Measurements from ENCODE around the gene CLCN6.

CLCN6 gene, protein sequence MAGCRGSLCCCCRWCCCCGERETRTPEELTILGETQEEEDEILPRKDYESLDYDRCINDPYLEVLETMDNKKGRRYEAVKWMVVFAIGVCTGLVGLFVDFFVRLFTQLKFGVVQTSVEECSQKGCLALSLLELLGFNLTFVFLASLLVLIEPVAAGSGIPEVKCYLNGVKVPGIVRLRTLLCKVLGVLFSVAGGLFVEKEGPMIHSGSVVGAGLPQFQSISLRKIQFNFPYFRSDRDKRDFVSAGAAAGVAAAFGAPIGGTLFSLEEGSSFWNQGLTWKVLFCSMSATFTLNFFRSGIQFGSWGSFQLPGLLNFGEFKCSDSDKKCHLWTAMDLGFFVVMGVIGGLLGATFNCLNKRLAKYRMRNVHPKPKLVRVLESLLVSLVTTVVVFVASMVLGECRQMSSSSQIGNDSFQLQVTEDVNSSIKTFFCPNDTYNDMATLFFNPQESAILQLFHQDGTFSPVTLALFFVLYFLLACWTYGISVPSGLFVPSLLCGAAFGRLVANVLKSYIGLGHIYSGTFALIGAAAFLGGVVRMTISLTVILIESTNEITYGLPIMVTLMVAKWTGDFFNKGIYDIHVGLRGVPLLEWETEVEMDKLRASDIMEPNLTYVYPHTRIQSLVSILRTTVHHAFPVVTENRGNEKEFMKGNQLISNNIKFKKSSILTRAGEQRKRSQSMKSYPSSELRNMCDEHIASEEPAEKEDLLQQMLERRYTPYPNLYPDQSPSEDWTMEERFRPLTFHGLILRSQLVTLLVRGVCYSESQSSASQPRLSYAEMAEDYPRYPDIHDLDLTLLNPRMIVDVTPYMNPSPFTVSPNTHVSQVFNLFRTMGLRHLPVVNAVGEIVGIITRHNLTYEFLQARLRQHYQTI

DNA sequence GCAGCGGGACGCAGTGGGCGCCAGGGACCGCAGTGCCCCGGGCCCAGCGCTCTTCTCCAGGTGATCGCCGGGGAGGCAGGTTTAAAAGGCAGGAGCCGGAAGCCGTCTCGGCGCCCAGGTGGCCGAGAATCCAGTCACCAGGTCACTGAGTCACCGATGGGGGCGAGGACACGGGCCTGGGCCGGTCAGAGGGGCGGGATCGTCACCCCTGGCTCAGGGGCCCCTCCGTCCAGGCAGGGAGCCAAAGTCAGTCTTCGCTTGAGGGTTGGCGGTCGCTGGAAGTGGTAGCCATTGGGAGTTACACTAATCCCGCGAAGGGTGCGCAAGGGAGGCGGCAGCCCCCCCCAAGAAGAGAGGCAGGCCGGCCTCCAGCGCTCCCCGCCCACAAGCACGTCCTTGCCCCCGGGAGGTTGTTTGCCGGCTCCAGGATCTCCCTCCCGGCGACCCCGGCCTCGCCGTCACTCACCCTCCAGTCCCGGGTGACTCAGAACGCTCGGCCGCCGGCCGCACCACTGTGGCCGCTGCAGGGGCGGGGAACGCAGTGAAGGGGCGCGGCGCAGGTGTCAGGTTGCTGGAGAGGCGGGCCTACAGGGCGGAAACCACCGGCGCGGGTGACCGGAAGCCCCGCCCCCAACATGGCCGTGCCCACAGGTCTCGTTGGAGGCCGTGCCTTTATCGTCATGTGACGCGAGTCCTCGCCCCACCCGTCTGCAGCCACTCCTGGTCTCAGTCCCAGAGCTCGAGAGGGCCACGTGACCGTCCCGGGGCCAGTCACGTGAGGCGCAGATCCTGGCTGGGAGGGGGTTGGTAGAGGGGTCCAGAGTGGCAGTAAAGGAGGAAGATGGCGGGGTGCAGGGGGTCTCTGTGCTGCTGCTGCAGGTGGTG, at the start of gene CLCN6, which contains the start of gene MTHFR:
TSS of gene CLCN6 (plus strand) at position 770 of the 885 bp plus-strand sequence. CDS start at position 842, 72 bp downstream.
TSS of gene MTHFR (minus strand) at position 543 of the 885 bp plus-strand sequence. CDS start 2,848 bp downstream, outside the sequence.
- DNase-seq = peak; percentile 85 to 92

DNA sequence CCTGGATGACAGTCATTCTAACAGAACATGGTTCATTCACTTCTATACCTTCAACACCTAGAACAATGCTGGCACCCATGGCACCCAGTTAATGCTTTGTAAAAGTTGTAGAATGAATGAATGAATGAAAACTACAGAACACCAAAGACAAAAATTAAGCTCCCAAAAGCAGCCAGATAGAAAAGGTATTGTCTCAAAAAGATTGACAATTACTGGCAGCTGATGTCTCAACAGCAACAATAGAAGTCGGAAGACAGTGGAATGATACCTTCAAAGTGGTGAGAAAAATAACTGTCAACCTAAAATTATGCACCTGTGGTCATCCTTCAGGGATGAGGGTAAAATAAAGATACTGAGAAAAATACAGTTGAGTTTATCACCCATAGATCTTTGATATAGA, 48.9 kb upstream of the CLCN6 start:
- no peak for DNase-seq

DNA sequence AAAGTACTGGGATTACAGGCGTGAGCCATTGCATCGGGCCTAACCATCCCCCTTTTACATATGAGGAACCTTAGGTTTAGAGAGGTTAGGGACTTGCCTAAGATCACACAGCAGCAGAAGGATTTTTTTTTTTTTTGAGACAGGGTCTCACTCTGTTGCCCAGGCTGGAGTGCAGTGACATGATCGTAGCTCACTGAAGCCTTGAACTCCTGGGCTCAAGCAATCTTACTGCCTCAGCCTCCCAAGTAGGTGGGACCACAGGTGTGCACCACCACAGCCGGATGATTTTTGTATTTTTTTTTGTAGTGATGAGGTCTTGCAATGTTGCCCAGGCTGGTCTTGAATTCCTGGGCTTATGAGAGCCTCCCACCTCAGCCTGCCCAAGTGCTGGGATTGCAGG, 46.2 kb upstream of the CLCN6 start:
- no peak for DNase-seq

DNA sequence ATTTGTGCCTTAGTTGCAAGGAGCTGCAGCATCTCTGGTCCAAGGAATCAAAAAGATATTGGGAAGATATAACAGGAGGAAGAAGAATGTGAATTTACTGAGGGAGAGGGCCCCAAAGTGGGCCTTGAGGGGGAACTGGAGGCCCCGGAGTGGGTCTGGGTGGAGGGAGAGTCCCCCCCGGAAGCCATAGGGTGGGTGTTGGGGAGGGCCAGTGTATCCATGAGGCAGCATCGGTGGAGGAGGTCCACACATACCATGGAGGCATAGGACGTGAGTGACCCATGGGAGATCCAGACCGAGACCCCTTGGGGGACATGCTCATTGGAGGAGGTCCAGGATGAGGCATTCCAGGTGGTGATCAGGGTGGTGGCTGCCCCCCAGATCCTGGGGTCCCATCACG, 44.7 kb upstream of the CLCN6 start:
- no peak for DNase-seq

DNA sequence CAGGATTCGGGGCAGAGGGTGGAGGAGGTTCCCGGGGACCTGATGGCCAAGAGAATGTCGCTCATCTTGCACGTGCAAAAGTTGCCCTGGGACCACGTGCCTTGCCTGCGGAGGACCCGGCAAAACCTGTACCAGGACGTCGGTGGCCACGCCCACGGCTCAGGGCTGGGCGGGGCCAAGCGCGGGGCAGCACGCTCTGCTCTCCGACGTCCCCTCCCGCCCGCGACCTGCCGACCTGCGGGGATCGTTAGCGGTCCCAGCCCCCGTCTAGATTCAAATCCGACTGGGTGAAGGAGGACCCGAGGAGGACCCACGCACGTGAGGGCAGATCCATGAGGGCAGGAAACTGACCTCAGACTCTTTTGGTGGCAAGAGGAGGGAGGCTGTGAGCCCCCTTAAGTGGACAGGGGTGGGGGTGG, 44.0 kb upstream of the CLCN6 start, which contains the start of gene C1orf167:
TSS of gene C1orf167 (plus strand) at position 206 of the 419 bp plus-strand sequence. CDS start 2,208 bp downstream, outside the sequence.
- no peak for DNase-seq

DNA sequence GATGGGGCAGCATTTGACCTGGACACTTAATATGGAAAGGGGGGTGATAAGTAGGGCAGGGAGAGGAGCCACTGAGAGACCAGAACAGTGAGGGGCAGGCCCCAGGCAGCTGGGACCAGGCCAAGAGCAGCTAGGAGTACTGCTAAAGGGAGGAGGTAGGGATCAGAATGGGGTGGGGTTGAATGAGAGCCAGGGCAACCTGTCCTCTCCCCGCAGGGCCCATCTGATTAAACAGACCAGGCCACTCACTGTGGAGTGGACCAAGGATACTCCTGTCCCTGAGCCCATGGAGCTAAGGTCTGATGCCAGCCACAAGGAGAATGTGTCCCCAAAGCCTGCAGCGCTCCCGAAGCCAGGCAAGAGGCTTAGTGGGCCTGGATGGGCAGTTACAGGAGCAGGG, 41.9 kb upstream of the CLCN6 start:
- DNase-seq = no peak

DNA sequence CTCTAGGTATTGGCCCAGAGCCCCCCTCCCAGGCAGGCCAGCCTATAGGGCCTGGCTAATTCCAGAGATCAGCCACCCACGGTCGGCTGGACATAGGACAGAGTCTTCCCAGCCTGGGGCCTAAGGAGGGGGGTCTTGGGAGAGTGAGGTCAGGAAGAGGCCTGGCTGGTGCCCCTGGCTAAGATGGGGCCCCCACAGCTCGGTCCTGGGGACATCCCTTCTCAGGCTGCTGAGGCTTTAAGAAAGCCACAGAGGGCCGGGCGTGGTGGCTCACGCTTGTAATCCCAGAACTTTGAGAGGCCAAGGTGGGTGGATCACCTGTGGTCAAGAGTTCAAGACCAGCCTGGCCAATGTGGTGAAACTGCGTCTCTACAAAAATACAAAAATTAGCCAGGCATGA, 41.5 kb upstream of the CLCN6 start:
- no peak for DNase-seq

DNA sequence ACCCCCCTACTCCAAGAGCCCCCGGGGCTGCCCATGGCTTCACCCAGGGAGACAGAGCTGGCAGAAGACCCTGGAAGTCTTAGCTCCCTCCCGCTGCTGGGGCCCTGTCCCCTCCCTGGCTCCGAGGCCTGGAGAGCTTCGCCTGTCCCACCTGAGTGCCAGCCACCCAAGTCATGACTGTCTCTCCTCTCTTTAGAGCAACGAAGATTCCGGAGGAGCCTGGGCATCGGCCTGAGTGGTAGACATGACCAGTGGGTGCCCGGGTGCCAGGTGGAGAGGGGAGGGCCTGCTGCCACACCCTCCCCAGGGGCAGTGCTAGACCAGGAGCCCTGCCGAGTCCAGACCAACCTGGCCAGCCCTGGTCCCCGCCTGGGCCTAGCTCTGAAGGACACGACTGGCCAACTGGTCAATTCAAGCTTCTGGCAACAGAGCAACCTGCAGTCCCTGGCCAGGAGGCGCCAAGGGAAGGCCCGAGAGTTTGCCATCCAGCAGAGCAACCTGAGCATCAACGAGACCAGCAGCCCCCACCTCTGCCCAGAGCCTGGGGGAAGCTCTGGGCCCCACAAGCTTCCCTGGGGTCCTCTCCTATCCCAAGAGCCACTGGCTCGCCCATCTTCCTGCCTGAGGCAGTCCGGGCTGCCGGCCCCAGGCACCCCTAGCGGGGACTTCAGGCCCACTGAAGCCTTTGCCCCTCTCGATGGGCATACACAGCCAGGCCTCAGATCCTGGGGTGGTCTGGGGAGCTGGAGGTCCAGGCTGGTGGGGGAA, 40.1 kb upstream of the CLCN6 start:
- no peak for DNase-seq

DNA sequence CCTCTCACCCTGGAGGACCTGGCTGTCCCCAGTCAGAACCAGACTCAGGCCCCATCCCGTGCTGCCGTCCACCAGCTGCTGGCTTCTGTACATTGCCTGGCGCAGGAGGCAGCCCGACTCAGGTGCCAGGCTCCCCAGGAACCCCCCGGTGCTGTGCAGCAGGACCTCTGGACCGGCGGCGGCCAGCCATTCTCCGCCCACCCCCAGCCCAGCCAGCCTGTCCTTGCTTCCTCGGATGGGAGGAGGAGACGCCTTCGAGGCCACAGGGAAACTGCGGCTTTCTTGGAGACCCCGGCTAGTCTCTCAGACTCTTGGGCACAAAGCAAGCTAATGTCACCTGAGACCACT, 39.6 kb upstream of the CLCN6 start:
- no peak for DNase-seq

DNA sequence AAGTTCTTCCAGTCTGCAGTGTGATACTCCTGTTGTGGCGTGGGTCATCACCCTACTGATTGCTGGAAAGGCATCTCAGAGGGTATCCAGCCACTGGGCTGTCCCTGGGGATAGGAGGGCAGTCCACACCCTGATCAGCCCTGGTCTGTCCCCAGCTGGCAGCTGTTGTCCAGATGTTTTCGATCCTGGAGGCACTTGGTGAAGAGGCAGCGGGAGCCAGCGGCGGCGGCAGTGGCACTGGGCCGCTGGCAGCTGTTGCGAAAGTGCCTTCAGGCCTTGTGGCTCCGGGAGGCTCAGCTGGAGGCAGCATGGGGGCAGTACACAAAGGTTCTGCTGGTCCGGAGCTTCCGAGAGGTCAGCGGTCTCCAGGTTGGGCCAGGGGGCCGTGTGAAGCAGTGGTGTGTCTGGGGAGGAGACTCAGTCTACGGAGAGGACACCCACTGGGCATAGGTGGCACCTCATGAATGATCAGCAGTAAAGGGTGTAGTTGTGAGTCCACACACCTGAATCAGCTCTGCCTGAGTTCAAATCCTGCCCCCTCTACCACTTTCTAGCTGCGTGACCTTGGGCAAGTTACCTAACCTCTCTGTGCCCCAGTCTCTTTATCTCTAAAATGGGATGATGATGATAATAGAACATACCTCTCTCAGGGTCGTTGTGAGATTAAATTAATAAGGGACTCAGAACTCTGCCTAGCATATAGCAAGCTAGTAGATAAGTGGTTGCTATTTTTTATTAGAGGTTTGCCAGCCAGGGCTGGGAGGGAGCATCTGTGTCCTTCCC, 37.9 kb upstream of the CLCN6 start:
- DNase-seq = no peak

DNA sequence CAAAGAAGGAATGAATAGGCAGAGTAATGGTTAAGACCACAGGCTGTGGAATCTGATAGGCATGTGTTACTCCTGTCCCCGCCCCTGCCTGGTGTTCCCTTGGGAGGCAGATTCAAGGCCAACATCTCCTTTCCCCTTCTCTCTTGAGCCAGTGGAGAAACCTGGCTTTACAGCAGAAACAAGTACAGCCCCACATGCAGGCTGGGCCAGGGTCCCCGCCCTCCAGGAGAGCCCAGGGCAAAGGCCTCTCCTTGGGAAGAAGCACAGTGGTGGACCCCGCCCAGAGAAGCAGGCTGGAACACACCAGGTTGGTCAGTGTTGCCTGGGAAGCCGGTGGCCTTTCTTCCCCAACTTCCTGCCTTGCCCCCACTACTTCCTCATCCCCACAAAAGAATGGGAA, 37.2 kb upstream of the CLCN6 start:
- no peak for DNase-seq

DNA sequence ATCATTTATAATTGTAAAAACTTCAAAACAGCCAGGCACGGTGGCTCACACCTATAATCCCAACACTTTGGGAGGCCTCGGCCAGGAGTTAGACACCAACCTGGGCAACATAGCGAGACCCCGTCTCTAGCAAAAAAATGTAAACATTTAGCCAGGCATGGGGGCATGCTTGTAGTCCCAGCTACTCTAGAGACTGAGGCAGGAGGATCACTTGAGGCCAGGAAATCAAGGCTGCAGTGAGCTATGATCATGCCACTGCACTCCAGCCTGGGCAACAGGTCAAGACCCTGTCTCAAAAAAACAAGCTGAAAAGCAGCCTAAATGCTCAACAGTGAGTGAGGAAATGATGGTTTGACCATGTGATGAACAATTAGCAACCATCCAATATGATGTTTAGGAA, 36.7 kb upstream of the CLCN6 start:
- no peak for DNase-seq

DNA sequence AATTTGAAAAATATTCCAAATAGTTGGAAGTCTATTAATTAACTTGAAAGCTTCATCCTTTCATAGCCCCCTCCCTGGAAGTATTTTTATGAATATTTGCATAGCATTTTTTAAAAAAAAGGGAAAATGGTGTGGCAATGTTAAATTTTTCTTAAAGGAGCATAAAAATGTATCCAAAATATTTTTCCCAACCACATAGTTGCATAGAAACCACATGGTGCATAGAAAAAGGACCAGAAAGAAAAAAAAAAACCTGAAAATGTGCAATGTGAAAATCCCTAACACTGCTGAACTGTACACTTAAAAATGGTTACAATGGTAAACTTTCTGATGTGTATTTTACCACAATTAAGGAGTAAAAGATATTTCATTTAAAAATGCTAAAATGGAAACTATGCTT, 36.0 kb upstream of the CLCN6 start:
- no peak for DNase-seq

DNA sequence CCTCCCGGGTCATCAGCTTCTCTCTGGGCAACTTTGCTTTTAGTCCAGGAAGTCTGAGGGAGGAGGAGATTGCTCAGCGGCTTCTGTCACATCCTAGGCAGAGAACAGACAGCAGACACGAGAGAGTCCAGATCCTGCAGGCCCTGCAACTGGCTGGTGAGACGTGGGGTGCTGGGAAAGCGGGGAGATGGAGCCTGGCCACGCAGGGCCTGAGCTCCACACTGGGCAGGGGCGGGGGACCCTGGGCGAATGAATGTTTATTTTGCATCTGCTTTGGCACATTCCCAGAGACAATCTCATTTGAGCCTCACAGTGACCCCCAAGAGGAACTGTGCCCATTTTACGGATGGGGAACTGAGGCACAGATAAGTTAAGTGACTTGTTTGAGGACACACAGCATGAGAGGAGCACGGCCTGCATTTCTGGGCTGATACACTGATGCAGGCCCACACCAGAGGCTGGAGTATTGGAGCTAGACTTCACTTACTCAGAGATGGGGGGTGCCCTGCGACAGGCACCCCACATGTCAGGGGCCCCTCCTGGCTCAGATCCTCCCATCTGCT, 34.4 kb upstream of the CLCN6 start:
- no peak for DNase-seq

DNA sequence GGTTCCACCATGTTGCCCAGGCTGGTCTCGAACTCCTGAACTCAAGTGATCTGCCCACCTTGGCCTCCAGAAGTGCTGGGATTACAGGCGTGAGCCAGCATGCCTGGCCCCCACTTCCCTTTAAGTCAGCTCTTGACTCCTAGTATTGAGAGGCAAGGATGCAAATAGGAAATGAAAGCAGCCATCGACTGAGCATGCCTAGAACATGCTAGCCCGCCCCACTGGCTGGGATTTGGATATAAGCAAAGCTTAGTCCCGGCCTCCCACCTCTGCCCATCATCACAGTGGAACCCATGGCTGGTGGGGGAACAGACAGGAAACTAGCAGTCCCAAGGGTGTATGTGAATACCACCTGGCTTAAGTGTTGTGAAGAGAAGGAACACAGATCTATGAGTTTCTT, 33.5 kb upstream of the CLCN6 start:
- no peak for DNase-seq

DNA sequence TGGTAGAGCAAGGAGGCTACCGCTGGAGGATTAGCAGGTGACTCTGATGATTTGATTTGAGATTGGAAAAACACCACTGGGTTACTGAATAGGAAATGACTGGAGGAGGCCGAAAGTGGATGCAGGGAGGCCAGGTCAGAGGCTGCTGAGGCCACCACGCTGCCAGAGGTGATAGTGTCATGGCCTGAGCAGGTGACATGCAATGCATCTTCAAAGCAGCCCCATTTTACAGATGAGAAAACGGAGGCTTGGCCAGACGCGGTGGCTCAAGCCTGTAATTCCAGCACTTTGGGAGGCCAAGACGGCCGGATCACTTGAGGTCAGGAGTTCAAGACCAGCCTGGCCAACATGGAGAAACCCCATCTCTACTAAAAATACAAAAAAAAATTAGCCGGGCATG, 31.2 kb upstream of the CLCN6 start:
- no peak for DNase-seq

DNA sequence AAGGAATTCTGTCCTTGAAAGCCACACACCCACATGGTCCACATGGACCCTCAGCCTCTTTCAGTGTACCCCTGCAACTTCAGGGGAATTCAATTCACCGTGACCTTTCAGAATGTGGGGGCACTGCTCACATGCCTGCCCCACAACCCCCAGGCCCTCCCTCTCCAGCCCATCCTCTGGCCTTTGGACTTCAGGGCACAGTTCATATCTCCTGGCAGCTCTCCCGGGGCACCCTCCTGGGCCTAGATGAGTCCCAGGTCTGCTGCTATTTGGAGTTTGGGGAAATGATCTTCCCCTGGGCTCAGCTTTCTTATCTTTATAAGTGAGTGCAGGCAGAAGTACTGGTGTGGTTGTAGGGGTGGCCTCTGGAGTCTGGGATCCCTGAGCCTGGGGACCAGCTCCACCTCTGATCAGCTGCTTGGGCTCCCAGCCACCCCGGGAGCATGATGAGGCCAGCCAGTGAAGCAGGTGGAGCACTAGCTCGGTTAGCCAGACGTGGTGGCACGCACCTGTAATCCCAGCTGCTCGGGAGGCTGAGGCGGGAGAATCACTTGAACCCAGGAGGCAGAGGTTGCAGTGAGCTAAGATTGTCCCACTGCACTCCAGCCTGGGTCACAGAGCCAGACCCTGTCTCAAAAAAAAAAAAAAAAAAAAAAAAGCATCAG, 28.2 kb upstream of the CLCN6 start:
- DNase-seq = no peak

DNA sequence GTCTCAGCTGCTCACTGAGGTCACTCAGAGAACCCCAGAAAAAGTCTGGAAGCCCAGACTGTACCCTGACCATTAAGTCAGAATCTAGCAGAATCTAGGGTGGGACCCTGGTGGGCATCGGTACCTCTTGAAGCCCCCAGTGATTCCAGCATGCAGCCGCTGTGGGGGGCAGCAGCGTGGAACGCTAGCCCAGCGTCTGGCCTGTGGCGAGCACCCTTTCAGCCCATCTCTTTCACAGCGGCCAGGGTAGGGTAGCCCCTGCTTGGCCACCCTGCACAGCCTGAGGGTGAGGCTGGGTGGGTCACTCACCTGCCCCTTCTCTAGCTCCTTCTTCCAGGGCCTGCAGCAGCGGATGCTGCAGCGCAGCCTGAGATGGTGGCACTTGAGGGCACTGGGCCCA, 27.7 kb upstream of the CLCN6 start:
- DNase-seq = no peak

DNA sequence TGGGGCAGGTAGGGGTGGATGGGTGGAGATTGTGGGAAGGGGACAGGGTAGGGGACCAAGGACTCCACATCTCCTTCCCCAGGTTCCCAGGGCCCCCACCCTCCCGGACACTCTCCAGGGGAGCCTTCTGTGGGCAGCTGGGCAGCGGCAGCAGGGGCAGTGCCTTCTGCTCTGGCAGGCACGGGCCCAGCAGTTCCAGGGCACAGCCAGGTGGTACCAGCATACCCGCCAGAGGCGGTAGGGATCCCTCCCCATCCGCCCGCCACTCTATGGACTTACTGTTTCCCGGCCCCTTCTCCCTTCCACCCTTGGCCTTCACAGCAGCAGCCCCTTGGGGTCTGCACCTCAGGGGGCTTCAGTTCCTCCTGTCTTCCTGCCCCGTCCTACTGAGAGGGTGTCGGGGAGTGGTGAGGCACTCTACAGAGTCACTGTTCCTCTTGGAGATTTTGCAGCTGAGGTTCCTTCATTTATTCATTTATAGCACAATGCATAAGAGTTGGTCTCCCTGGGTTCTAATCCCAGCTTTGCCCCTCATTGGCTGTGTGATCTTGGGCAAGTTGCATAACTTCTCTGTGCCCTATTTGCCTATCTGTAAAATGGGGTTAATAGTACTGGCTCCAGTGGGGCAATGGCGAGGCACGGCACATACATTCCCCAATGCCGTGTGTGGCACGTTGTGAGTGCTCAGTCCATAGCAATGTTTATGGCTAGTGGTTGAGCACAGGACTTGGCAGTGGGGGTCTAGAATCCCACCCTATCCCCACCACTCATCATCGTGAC, 27.0 kb upstream of the CLCN6 start:
- no peak for DNase-seq

Measured in bone marrow (tissue), 2 donors.